ENCODE results near the gene HDDC3.
A peak's percentile ranks its signal among the peaks of the same experiment; 100 is the strongest.

The HDDC3 gene

DNA sequence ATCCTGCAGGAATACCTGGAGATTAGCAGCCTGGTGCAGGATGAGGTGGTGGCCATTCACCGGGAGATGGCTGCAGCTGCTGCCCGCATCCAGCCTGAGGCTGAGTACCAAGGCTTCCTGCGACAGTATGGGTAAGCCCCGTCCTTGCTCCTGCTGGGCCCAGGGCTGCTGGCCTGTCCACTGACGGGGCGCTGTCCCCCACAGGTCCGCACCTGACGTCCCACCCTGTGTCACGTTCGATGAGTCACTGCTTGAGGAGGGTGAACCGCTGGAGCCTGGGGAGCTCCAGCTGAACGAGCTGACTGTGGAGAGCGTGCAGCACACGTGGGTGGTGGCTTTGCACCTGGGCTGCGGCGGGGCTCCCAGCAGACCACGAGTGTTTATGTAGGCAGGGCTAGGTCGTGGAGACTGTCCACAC is 43.0 kb downstream of the HDDC3 start:
- DNase-seq = no peak

GRCh38 chr15:90887037-90887481 is 45.3 kb downstream of the HDDC3 start:
- no peak for DNase-seq

- DNase-seq = no peak
Observed at GRCh38 chr15:90886291-90886614, 46.1 kb downstream of the HDDC3 start.

GRCh38 chr15:90885432-90886290 is 46.7 kb downstream of the HDDC3 start:
- DNase-seq = peak; percentile 39

DNA sequence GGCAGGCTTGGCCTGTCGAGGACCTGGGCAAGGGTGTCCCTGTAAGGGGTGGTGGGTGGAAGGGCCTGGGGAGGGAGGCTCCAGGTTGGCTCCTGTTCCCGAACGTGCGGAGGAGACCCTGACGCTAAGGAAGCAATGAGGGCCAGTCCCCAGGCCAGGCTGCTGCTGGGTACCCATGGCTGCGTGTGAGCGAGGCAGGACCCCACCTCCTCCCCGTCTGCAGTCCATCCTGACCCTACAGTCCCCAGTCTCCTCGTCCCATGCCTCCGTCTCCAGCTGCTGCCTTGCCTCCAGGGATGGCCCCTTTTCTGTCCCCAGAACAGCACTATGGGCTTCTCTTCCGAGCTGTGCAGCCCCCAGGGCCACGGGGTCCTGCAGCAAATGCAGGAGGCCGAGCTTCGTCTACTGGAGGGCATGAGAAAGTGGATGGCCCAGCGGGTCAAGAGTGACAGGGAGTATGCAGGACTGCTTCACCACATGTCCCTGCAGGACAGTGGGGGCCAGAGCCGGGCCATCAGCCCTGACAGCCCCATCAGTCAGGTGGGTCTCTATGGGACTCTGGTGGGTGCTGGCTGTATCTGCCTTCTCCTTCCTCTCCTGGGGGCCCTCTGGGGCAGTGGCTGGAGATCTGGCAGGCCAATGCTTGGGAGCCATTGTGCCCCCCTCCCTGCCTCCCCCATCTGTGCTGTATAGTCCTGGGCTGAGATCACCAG is 47.5 kb downstream of the HDDC3 start:
- DNase-seq = no peak

DNA sequence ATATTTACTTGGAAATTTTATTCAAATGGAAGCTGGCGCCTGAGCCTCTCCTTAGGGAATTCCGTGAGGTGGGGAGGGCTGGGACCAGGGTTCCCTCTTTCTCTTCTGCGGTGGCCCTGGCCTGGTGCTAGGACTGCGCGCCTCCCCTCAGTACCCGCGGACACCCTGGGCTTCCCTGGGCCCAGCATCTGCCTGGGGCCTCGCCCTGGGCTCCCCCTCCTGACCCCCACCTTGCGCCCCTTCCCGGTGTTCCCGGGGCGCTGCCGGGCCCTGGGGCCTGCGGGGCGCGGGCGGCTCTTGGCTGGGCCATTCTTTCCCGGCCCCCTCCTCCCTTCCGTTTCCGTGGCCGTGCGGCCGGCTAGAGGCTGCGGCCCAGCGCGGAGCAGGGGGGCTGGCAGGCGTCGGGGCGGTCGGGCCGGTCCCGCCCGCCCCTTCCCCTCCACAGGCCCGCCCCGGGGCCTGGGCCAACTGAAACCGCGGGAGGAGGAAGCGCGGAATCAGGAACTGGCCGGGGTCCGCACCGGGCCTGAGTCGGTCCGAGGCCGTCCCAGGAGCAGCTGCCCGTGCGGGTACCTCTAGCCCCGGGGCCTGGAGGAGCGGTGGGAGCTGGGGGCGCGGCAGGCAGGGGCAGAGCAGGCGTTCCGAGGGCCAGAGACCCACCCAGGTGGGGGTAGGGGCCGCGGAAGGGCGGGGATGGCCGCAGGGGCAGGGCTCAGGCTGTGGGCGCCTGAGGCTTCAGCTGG is 48.2 kb downstream of the HDDC3 start, which contains the start of gene FES:
Gene FES, plus strand, starts transcription at position 529 of the 743 bp plus-strand sequence. CDS start 542 bp downstream, outside the sequence.
- no peak for DNase-seq

GRCh38 chr15:90883526-90883975 is 48.8 kb downstream of the HDDC3 start:
- DNase-seq = no peak

GRCh38 chr15:90882781-90883525 is 49.4 kb downstream of the HDDC3 start:
- no peak for DNase-seq

DNA sequence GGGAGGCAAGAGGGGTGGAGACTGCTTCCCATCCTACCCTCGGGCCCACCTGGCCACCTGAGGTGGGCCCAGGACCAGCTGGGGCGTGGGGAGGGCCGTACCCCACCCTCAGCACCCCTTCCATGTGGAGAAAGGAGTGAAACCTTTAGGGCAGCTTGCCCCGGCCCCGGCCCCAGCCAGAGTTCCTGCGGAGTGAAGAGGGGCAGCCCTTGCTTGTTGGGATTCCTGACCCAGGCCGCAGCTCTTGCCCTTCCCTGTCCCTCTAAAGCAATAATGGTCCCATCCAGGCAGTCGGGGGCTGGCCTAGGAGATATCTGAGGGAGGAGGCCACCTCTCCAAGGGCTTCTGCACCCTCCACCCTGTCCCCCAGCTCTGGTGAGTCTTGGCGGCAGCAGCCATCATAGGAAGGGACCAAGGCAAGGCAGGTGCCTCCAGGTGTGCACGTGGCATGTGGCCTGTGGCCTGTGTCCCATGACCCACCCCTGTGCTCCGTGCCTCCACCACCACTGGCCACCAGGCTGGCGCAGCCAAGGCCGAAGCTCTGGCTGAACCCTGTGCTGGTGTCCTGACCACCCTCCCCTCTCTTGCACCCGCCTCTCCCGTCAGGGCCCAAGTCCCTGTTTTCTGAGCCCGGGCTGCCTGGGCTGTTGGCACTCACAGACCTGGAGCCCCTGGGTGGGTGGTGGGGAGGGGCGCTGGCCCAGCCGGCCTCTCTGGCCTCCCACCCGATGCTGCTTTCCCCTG is 50.2 kb downstream of the HDDC3 start:
- DNase-seq = no peak

GRCh38 chr15:90881181-90881977 is 51.0 kb downstream of the HDDC3 start:
- DNase-seq = no peak

GRCh38 chr15:90880381-90881145 is 51.8 kb downstream of the HDDC3 start:
- no peak for DNase-seq
